GM12891 (cell line): Measurements from ENCODE around the gene MFAP4.

ENCODE experiments used
- DNase-seq: peaks from one replicate; pipeline ENCODE4 v3.0.0; 2011; ENCODE audit warnings: low spot score; ENCODE audit not compliant: insufficient read length
- FAIRE-seq: peaks from 2 replicates; lab custom pipeline; 2011; peaks lifted over from hg19 to GRCh38; lab: Jason Lieb, UNC
- PAX5 ChIP-seq: IDR thresholded peaks from 2 replicates; pipeline ENCODE4 v1.6.1; 2011; ENCODE audit warnings: low read length, moderate library complexity, mild to moderate bottlenecking; ENCODE audit not compliant: insufficient read depth, severe bottlenecking
- POLR2A ChIP-seq: IDR thresholded peaks from 2 replicates; pipeline ENCODE4 v1.6.1; 2011; ENCODE audit warnings: low read depth, low read length, control low read depth
- POLR2AphosphoS5 ChIP-seq: IDR thresholded peaks from 2 replicates; pipeline ENCODE4 v1.6.1; 2011; ENCODE audit warnings: low read depth, low read length, control low read depth
- POU2F2 ChIP-seq: IDR thresholded peaks from 2 replicates; pipeline ENCODE4 v1.6.1; 2011; ENCODE audit warnings: low read depth, mild to moderate bottlenecking, control low read depth, low read length, moderate library complexity
- SPI1 ChIP-seq: IDR thresholded peaks from 2 replicates; pipeline ENCODE4 v1.6.1; 2011; ENCODE audit warnings: low read depth, low read length, control low read depth
- TAF1 ChIP-seq: IDR thresholded peaks from 2 replicates; pipeline ENCODE4 v1.6.1; 2011; ENCODE audit warnings: low read depth, low read length, control low read depth

MFAP4 gene

GRCh38 chr17:19364699-19365498 is 22.1 kb downstream of the MFAP4 start:
- no peak for FAIRE-seq
- DNase-seq = no peak

GRCh38 chr17:19363460-19364035 is 23.4 kb downstream of the MFAP4 start:
- DNase-seq (no peak), FAIRE-seq (peak; percentile 41)
- TF ChIP-seq POLR2AphosphoS5 = no peak
- no peak for TF ChIP-seq POU2F2
- TF ChIP-seq TAF1 = no peak
- no peak for TF ChIP-seq PAX5
- no peak for TF ChIP-seq SPI1
- no peak for TF ChIP-seq POLR2A

More at GRCh38 chr17:19364699-19365498, 22.1 kb downstream of the MFAP4 start:
- TF ChIP-seq POU2F2 (no peak), SPI1 (no peak), POLR2A (no peak)

- DNase-seq = no peak
- TF ChIP-seq POU2F2 (no peak), POLR2AphosphoS5 (no peak), POLR2A (no peak), SPI1 (no peak), PAX5 (no peak), TAF1 (no peak)
- no peak for FAIRE-seq
Measured at GRCh38 chr17:19363114-19363438, 23.9 kb downstream of the MFAP4 start.

- DNase-seq (peak; percentile 98), FAIRE-seq (peak; percentile 100)
- TF ChIP-seq SPI1 = no peak
- no peak for TF ChIP-seq POU2F2
- no peak for TF ChIP-seq PAX5
- TF ChIP-seq TAF1 = no peak
- no peak for TF ChIP-seq POLR2AphosphoS5
- no peak for TF ChIP-seq POLR2A
Measured at GRCh38 chr17:19362277-19363113, 24.5 kb downstream of the MFAP4 start, which contains the start of gene B9D1. B9D1 (minus strand) TSS chr17:19362723; CDS start chr17:19362569, 154 bp downstream.

GRCh38 chr17:19361944-19362276 is 25.1 kb downstream of the MFAP4 start:
- no peak for FAIRE-seq

GRCh38 chr17:19361326-19361725 is 25.7 kb downstream of the MFAP4 start:
- TF ChIP-seq POU2F2 (no peak), POLR2AphosphoS5 (no peak), SPI1 (no peak), POLR2A (no peak), PAX5 (no peak), TAF1 (no peak)
- DNase-seq (no peak), FAIRE-seq (peak; percentile 47)

More at GRCh38 chr17:19361944-19362276, 25.1 kb downstream of the MFAP4 start:
- no peak for TF ChIP-seq TAF1
- no peak for DNase-seq

- DNase-seq = no peak
- FAIRE-seq = no peak
- TF ChIP-seq POU2F2 (no peak), TAF1 (no peak), POLR2AphosphoS5 (no peak), POLR2A (no peak), SPI1 (no peak), PAX5 (no peak)
Measured at GRCh38 chr17:19360772-19361171, 26.2 kb downstream of the MFAP4 start.

- TF ChIP-seq PAX5 = no peak
- no peak for TF ChIP-seq SPI1
- TF ChIP-seq POLR2A = no peak
- TF ChIP-seq POU2F2 = no peak
- TF ChIP-seq POLR2AphosphoS5 = no peak
- TF ChIP-seq TAF1 = no peak
- no peak for DNase-seq
- peak; percentile 52 for FAIRE-seq
Measured at GRCh38 chr17:19359856-19360255, 27.1 kb downstream of the MFAP4 start.

- no peak for FAIRE-seq
- no peak for TF ChIP-seq POLR2AphosphoS5
- TF ChIP-seq POLR2A = no peak
- no peak for TF ChIP-seq SPI1
- no peak for TF ChIP-seq TAF1
Measured at GRCh38 chr17:19359151-19359550, 27.8 kb downstream of the MFAP4 start.

More at GRCh38 chr17:19359151-19359550, 27.8 kb downstream of the MFAP4 start:
- no peak for DNase-seq
